Vagina (tissue), 2 donors: ENCODE measurements around the gene POLA1.

Experiments used
- POLR2A ChIP-seq, 2 donors: fragments of 450-650 bp; IDR thresholded peaks; one replicate each; pipeline ENCODE4 v1.6.1; 2017; ENCODE audit warnings: antibody characterized with exemption in 2 of 2, mild to moderate bottlenecking in 2 of 2, moderate library complexity in 2 of 2
- TF ChIP-seq, protein P1 (sequence below), 3 experiments: fragments of 450-650 bp in 2 of 3; fragments of 200-600 bp in 1 of 3; sonication (generic) in 1 of 3; IDR thresholded peaks; one replicate each; pipeline ENCODE4 v1.5.1; 2017 to 2019; ENCODE audit warnings: antibody characterized with exemption in 3 of 3, mild to moderate bottlenecking in 2 of 3, moderate library complexity in 2 of 3

GRCh38 chrX:24805201-24805600, 111.5 kb downstream of the POLA1 start:
- no peak for TF ChIP-seq POLR2A (IDR thresholded peaks at IDR 0.05)
- TF ChIP-seq, protein P1, sequence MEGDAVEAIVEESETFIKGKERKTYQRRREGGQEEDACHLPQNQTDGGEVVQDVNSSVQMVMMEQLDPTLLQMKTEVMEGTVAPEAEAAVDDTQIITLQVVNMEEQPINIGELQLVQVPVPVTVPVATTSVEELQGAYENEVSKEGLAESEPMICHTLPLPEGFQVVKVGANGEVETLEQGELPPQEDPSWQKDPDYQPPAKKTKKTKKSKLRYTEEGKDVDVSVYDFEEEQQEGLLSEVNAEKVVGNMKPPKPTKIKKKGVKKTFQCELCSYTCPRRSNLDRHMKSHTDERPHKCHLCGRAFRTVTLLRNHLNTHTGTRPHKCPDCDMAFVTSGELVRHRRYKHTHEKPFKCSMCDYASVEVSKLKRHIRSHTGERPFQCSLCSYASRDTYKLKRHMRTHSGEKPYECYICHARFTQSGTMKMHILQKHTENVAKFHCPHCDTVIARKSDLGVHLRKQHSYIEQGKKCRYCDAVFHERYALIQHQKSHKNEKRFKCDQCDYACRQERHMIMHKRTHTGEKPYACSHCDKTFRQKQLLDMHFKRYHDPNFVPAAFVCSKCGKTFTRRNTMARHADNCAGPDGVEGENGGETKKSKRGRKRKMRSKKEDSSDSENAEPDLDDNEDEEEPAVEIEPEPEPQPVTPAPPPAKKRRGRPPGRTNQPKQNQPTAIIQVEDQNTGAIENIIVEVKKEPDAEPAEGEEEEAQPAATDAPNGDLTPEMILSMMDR (IDR thresholded peaks at IDR 0.05), result no peak
